Mesenchymal stem cell (in vitro differentiated cells and primary cell): Measurements from ENCODE around the gene NCK1.

Source experiments
- DNase-seq: peaks from one replicate; pipeline ENCODE4 v3.0.0-alpha.2; 2013
- H2AFZ ChIP-seq: one replicate; pipeline ENCODE4 v1.6.1; 2013; ENCODE audit warnings: low read depth, mild to moderate bottlenecking, control low read depth, inconsistent platforms, low read length, moderate library complexity
- H2AK5ac ChIP-seq: 2 replicates; pipeline ENCODE4 v1.6.1; 2013; ENCODE audit warnings: low read length, moderate library complexity, mild to moderate bottlenecking, inconsistent platforms; ENCODE audit not compliant: severe bottlenecking
- H2BK120ac ChIP-seq: one replicate; pipeline ENCODE4 v1.6.1; 2013; ENCODE audit warnings: low read depth, mild to moderate bottlenecking, inconsistent platforms, low read length, moderate library complexity
- H2BK12ac ChIP-seq, 2 experiments: one replicate each; pipeline ENCODE4 v1.6.1; 2013; ENCODE audit warnings: inconsistent platforms in 2 of 2, low read length in 2 of 2, mild to moderate bottlenecking in 2 of 2, moderate library complexity in 2 of 2, control low read depth in 1 of 2
- H2BK15ac ChIP-seq: one replicate; pipeline ENCODE4 v1.6.1; 2013; ENCODE audit warnings: mild to moderate bottlenecking, low read depth, inconsistent platforms; ENCODE audit not compliant: poor library complexity, severe bottlenecking
- H2BK5ac ChIP-seq: 2 replicates; pipeline ENCODE4 v1.6.1; 2013; ENCODE audit warnings: low read depth, mild to moderate bottlenecking, low read length, control low read depth, inconsistent platforms; ENCODE audit not compliant: poor library complexity, severe bottlenecking
- H3K14ac ChIP-seq, 2 experiments: one replicate each; pipeline ENCODE4 v1.6.1; 2013; ENCODE audit warnings: inconsistent platforms in 2 of 2, low read length in 2 of 2, control low read depth in 1 of 2, mild to moderate bottlenecking in 1 of 2, moderate library complexity in 1 of 2
- H3K18ac ChIP-seq, 2 experiments: one replicate each; pipeline ENCODE4 v1.6.1; 2013; ENCODE audit warnings: inconsistent platforms in 2 of 2, low read length in 2 of 2, control low read depth in 1 of 2, low read depth in 1 of 2, mild to moderate bottlenecking in 1 of 2
- H3K23ac ChIP-seq, 2 experiments: one replicate each; pipeline ENCODE4 v1.6.1; 2013; ENCODE audit warnings: inconsistent platforms in 2 of 2, low read length in 2 of 2, mild to moderate bottlenecking in 2 of 2, moderate library complexity in 2 of 2, control low read depth in 1 of 2
- H3K27ac ChIP-seq: 2 replicates; pipeline ENCODE4 v1.5.1; 2013; ENCODE audit warnings: mild to moderate bottlenecking, moderate library complexity, low read length, control low read depth, inconsistent platforms; ENCODE audit not compliant: poor library complexity, severe bottlenecking
- H3K27me3 ChIP-seq, 2 experiments: 2 replicates each; pipeline versions ENCODE4 v1.6.1 to v1.7.0; 2013; ENCODE audit warnings: low read length in 2 of 2, mild to moderate bottlenecking in 2 of 2, moderate library complexity in 2 of 2, control low read depth in 1 of 2, inconsistent platforms in 1 of 2; ENCODE audit not compliant: control insufficient read depth in 1 of 2, insufficient read depth in 1 of 2
- H3K36me3 ChIP-seq, 2 experiments: 2 replicates each; pipeline versions ENCODE4 v1.6.1 to v1.7.0; 2013; ENCODE audit warnings: low read length in 2 of 2, control low read depth in 1 of 2, inconsistent platforms in 1 of 2, low read depth in 1 of 2, mild to moderate bottlenecking in 1 of 2; ENCODE audit not compliant: insufficient read depth in 2 of 2, control insufficient read depth in 1 of 2
- H3K4ac ChIP-seq, 2 experiments: one replicate each; pipeline ENCODE4 v1.6.1; 2013; ENCODE audit warnings: inconsistent platforms in 2 of 2, low read length in 2 of 2, mild to moderate bottlenecking in 2 of 2, moderate library complexity in 2 of 2, control low read depth in 1 of 2, low read depth in 1 of 2
- H3K4me1 ChIP-seq: 2 replicates; pipeline ENCODE4 v1.6.1; 2013; ENCODE audit warnings: low read depth, low read length, control low read depth; ENCODE audit not compliant: control insufficient read depth, insufficient read depth
- H3K4me2 ChIP-seq: 2 replicates; pipeline ENCODE4 v1.6.1; 2013; ENCODE audit warnings: low read length, mild to moderate bottlenecking, inconsistent platforms; ENCODE audit not compliant: poor library complexity, severe bottlenecking
- H3K4me3 ChIP-seq, 2 experiments: 2 replicates each; pipeline versions ENCODE4 v1.5.1 to v1.7.0; 2013; ENCODE audit warnings: low read length in 2 of 2, mild to moderate bottlenecking in 2 of 2, control low read depth in 1 of 2, low read depth in 1 of 2; ENCODE audit not compliant: insufficient read depth in 1 of 2
- H3K79me1 ChIP-seq: replicated peaks from 2 replicates; pipeline ENCODE4 v1.6.1; 2013; ENCODE audit warnings: mild to moderate bottlenecking, control low read depth, low read length, inconsistent platforms; ENCODE audit not compliant: poor library complexity, severe bottlenecking
- H3K9ac ChIP-seq: 2 replicates; pipeline ENCODE4 v1.7.0; 2013; ENCODE audit warnings: mild to moderate bottlenecking, low read length, moderate library complexity
- H3K9me3 ChIP-seq: 2 replicates; pipeline ENCODE4 v1.7.0; 2013; ENCODE audit warnings: mild to moderate bottlenecking, low read length; ENCODE audit not compliant: control insufficient read depth
- H4K8ac ChIP-seq: one replicate; pipeline ENCODE4 v1.6.1; 2013; ENCODE audit warnings: inconsistent platforms, mild to moderate bottlenecking, low read length, moderate library complexity
- H4K91ac ChIP-seq: one replicate; pipeline ENCODE4 v1.6.1; 2013; ENCODE audit warnings: mild to moderate bottlenecking, low read length, inconsistent platforms
- WGBS: methylation state at CpG from one replicate; pipeline ENCODE4 v1.1.7; 2013; ENCODE audit warnings: mixed read lengths; 5-methylcytosine and 5-hydroxymethylcytosine counted together

NCK1 gene

DNA sequence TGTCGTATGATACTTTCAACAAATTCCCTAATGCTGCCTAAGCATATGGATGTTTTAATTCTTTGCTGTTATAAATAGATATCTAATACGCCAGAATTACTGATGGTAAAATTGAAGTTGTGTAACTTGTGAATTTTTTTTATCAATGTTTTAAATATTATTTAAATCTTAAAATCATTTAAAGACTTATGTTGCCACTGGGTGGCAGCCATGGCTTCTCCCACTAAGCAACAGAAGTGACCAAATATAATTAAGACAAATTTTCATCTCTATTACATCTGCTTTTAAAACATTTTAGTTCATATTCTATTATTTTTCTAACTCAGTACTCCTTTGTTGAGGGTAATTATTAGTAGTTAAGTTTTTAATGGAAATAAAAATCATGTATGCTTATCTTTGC, 87.7 kb downstream of the NCK1 start:
- Histone ChIP-seq H3K18ac (no peak overlapping the region), H3K4me3 (no peak overlapping the region), H3K4me2 (no peak overlapping the region), H3K27ac (no peak overlapping the region), H3K9me3 (no peaks in the 10 kb centered on the region), H2BK15ac (no peak overlapping the region), H3K79me1 (peaks cover 9% of the 10 kb centered on the region), H3K4me1 (peaks cover 1% of the 10 kb centered on the region), H2BK5ac (no peak overlapping the region), H3K23ac (no peak overlapping the region), H2BK120ac (no peak overlapping the region), H2AFZ (no peak overlapping the region), H4K91ac (no peak overlapping the region), H2AK5ac (no peak overlapping the region), H4K8ac (no peak overlapping the region), H3K14ac (no peak overlapping the region), H3K36me3 (peaks cover 0 to 27% of the 10 kb centered on the region in 2 experiments), H3K4ac (no peak overlapping the region), H2BK12ac (no peak overlapping the region), H3K27me3 (no peaks in the 10 kb centered on the region), H3K9ac (peak overlapping the region; percentile 36)
- DNase-seq: no peak
- no CpG with 5 or more reads among the region's 2 CpGs for WGBS

DNA sequence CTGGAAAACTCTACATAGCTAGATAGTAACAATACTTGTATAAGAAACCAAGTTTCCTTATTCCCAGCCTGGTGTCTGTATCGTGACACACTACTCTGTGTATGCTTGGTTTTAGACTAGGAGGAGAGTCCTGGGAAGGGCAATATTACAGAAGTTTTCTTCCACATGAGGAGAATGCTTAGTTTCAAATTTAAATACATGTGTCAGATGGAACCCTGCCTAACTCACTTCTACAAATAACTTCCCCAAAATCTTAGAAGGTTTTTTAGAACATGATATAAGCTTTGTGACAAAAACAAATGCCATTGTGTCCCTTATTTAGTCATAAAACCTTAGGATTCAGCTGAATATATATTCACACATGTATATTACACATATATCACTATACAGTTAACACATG, 88.6 kb downstream of the NCK1 start:
- H3K4me2 ChIP-seq: no peak overlapping the region
- H3K4me1 ChIP-seq: peaks cover 3% of the 10 kb centered on the region
- no peak overlapping the region for H3K27ac ChIP-seq
- DNase-seq: no peak
- H2BK15ac ChIP-seq: no peak overlapping the region
- no peak overlapping the region for H2AK5ac ChIP-seq
- H4K91ac ChIP-seq: no peak overlapping the region
- H3K27me3 ChIP-seq: no peaks in the 10 kb centered on the region
- H3K9me3 ChIP-seq: no peaks in the 10 kb centered on the region
- H3K9ac ChIP-seq: no peak overlapping the region
- H3K4ac ChIP-seq: no peak overlapping the region
- H3K14ac ChIP-seq: no peak overlapping the region
- H3K36me3 ChIP-seq: peaks cover 0 to 23% of the 10 kb centered on the region in 2 experiments
- no peak overlapping the region for H3K23ac ChIP-seq
- WGBS: no CpG with 5 or more reads among the region's 1 CpG
- H3K79me1 ChIP-seq: peaks cover 9% of the 10 kb centered on the region
- no peak overlapping the region for H3K18ac ChIP-seq
- no peak overlapping the region for H2BK120ac ChIP-seq
- H3K4me3 ChIP-seq: no peak overlapping the region
- no peak overlapping the region for H4K8ac ChIP-seq
- no peak overlapping the region for H2BK12ac ChIP-seq
- H2AFZ ChIP-seq: no peak overlapping the region
- no peak overlapping the region for H2BK5ac ChIP-seq

DNA sequence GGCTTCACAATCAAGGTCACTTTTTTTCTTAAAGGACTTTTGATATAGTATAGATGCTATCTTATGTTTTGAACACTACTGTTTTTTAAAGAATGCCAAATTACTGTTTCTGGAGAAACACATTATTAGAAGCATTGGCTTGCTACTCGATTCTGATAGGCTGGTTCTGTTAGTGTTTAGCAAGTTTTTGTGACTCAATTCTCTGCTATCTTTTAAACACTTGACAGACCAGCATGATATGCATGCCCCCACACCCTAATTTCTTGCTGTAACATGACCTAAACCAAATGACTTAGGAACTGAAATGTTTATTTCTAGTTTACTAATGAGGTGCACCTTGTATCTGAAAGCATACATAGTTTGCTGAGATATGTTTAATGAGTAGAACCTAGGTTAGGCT, 90.3 kb downstream of the NCK1 start:
- Histone ChIP-seq H2BK120ac (no peak overlapping the region), H3K4me1 (peaks cover 7% of the 10 kb centered on the region), H2BK12ac (no peak overlapping the region), H3K27ac (no peak overlapping the region), H3K23ac (no peak overlapping the region), H4K91ac (no peak overlapping the region), H3K18ac (no peak overlapping the region), H3K4me2 (no peak overlapping the region), H2AK5ac (no peak overlapping the region), H3K9ac (no peak overlapping the region), H3K4me3 (no peak overlapping the region), H4K8ac (no peak overlapping the region), H3K4ac (no peak overlapping the region), H2BK5ac (no peak overlapping the region), H3K27me3 (no peaks in the 10 kb centered on the region), H3K79me1 (peaks cover 14% of the 10 kb centered on the region), H3K9me3 (no peaks in the 10 kb centered on the region), H2AFZ (no peak overlapping the region), H2BK15ac (no peak overlapping the region), H3K14ac (no peak overlapping the region), H3K36me3 (peaks cover 0 to 9% of the 10 kb centered on the region in 2 experiments)
- WGBS: no CpG with 5 or more reads among the region's 1 CpG
- peak; percentile 69 for DNase-seq

DNA sequence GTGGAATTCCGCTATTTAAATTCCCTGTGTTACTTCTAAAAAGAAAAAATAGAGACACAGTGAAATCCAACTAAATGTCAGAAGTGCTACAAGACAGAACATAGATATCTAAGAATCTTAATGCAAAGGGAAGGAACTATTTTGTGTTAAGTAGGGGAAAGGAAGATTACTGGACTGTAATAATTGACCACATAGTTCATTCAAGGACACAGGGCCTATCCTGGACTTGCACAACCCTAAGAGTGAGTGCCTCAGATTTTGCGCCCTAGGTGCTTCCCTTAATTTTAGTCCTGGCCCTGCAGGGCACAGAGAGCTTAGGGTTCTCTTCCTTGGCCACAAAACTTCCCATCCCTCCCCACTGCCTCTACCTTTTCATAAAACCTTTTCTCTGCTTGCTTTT, 92.2 kb downstream of the NCK1 start:
- Histone ChIP-seq H3K4me3 (no peak overlapping the region), H3K9me3 (no peaks in the 10 kb centered on the region), H3K4me1 (peaks cover 7% of the 10 kb centered on the region), H3K36me3 (no peaks in the 10 kb centered on the region), H3K18ac (peak overlapping the region in 1 of 2 experiments; percentile 28), H3K79me1 (peaks cover 11% of the 10 kb centered on the region), H4K8ac (no peak overlapping the region), H2BK5ac (no peak overlapping the region), H3K4ac (no peak overlapping the region), H3K14ac (no peak overlapping the region), H3K4me2 (no peak overlapping the region), H2BK15ac (no peak overlapping the region), H3K27ac (no peak overlapping the region), H2BK12ac (no peak overlapping the region), H3K9ac (no peak overlapping the region), H4K91ac (no peak overlapping the region), H3K23ac (no peak overlapping the region), H2AK5ac (no peak overlapping the region), H2AFZ (no peak overlapping the region), H2BK120ac (no peak overlapping the region), H3K27me3 (no peaks in the 10 kb centered on the region)
- WGBS: 81% methylated on average over 2 of the region's 2 CpGs
- peak; percentile 57 for DNase-seq
